ENCODE results near the gene CHI3L2. TPM values are rescaled to one million over a fixed set of nuclear protein-coding genes. Genes with fewer than 3 reads are reported as not detected.

Gene CHI3L2
- total and polyA plus RNA-seq, 12 donors: 0.78 to 9.4 (median 2.4) TPM; not detected in 1

DNA sequence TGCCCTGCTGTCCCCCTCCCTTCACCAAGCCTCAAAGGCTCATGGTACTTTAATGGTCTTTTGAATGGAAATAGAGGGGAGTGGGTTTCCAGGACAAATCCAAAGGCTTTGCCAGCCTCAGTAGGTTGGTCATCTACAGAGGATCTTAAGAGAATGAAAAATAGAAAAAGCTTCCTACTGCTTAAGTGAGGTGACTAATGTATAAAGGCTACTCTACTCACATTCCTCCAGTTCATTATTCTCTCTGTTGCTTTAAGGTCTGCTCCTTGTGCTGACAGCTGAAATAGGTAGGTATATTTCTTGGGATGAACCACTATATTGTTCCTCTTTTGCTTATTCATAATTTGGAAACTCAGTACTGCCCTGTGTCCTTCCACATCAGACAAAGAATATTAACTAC lies 52.8 kb downstream of the CHI3L2 start:
- Histone ChIP-seq H3K9me3 (peaks cover 0 to 8% (median 0%) of the 10 kb centered on the region in 11 donors), H3K27ac (no peak overlapping the region), H3K4me3 (no peak overlapping the region), H3K4me1 (peaks cover 0 to 6% (median 0%) of the 10 kb centered on the region in 9 donors), H3K36me3 (no peaks in the 10 kb centered on the region), H3K27me3 (peaks cover 0 to 5% (median 0%) of the 10 kb centered on the region in 7 donors)
- intact Hi-C loops (cut with DNase I): no loop called here
- no peak for ATAC-seq
- no peak for DNase-seq
- TF ChIP-seq, protein P1, sequence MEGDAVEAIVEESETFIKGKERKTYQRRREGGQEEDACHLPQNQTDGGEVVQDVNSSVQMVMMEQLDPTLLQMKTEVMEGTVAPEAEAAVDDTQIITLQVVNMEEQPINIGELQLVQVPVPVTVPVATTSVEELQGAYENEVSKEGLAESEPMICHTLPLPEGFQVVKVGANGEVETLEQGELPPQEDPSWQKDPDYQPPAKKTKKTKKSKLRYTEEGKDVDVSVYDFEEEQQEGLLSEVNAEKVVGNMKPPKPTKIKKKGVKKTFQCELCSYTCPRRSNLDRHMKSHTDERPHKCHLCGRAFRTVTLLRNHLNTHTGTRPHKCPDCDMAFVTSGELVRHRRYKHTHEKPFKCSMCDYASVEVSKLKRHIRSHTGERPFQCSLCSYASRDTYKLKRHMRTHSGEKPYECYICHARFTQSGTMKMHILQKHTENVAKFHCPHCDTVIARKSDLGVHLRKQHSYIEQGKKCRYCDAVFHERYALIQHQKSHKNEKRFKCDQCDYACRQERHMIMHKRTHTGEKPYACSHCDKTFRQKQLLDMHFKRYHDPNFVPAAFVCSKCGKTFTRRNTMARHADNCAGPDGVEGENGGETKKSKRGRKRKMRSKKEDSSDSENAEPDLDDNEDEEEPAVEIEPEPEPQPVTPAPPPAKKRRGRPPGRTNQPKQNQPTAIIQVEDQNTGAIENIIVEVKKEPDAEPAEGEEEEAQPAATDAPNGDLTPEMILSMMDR (IDR thresholded peaks at IDR 0.05): no peak

DNA sequence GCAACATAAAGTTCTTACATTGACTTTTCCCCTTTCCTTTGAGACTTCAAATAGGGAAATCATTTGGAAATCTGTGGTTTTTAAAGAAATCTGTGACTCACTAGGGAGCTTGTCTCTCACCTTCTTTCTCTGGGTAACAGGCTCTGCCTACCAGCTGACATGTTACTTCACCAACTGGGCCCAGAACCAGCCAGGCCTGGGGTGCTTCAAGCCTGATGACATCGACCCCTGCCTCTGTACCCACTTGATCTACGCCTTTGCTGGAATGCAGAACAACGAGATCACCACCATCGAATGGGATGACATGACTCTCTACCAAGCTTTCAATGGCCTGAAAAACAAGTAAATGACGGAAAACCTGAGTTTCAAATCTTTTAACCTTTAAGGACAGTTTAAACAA lies 53.9 kb downstream of the CHI3L2 start:
- Histone ChIP-seq H3K4me3 (no peak overlapping the region), H3K9me3 (peaks cover 0 to 7% (median 0%) of the 10 kb centered on the region in 11 donors), H3K36me3 (no peaks in the 10 kb centered on the region), H3K4me1 (no peaks in the 10 kb centered on the region), H3K27me3 (peaks cover 0 to 14% (median 0%) of the 10 kb centered on the region in 7 donors), H3K27ac (no peak overlapping the region)
- TF ChIP-seq, protein P1 (IDR thresholded peaks at IDR 0.05): no peak
- intact Hi-C loops (cut with DNase I): no loop called here
- no peak for DNase-seq
- 74 to 76% methylated on average over 5 of the region's 5 CpGs for WGBS, 2 donors
- ATAC-seq: no peak

DNA sequence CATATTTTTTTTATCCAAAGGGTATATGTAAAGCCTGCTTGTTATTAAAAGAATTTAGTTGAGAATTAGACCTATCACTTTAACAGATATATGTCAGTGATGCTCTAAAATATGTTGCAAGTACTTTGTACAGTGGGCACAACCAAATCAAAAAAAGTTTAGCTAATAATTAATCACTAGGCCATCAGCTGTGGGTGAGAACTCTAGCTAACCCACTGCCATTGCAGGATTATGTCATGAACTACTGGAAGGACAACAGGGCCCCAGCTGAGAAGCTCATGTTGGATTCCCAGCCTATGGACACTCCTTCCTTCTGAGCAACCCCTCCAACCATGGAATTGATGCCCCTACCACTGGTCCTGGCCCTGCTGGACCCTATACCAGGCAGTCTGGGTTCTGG lies 56.3 kb downstream of the CHI3L2 start:
- ATAC-seq (no peak), DNase-seq (no peak)
- Histone ChIP-seq H3K27ac (no peak overlapping the region), H3K4me1 (no peaks in the 10 kb centered on the region), H3K9me3 (no peaks in the 10 kb centered on the region), H3K4me3 (no peak overlapping the region), H3K27me3 (peaks cover 0 to 14% (median 0%) of the 10 kb centered on the region in 7 donors), H3K36me3 (no peaks in the 10 kb centered on the region)
- TF ChIP-seq, protein P1 (IDR thresholded peaks at IDR 0.05): no peak
- intact Hi-C loops (cut with DNase I): no loop called here

DNA sequence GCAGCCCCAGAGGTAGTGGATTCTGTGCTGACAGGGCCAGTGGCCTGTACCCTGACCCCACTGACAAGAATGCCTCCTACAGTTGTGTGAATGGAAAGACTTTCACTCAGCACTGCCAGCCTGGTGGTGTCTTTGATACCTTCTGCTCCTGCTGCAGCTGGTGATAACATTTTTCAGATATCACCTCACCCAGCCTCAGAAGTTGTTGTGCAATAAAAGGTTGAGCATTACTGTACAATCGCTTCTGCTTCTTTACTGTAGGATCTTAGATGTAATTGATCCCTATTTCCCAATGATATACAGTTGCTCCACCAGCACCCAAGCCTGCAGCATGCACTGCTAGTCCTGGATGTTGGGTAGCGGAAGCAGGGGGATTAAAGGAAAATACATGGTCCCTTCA lies 58.4 kb downstream of the CHI3L2 start:
- H3K4me3 ChIP-seq: no peak overlapping the region
- H3K9me3 ChIP-seq: no peaks in the 10 kb centered on the region
- H3K27ac ChIP-seq: no peak overlapping the region
- ATAC-seq: no peak
- TF ChIP-seq, protein P1 (IDR thresholded peaks at IDR 0.05): no peak
- intact Hi-C loops (cut with DNase I): no loop called here
- no peak for DNase-seq
- peaks cover 0 to 3% (median 0%) of the 10 kb centered on the region in 9 donors for H3K4me1 ChIP-seq
- peaks cover 0 to 8% (median 0%) of the 10 kb centered on the region in 7 donors for H3K27me3 ChIP-seq
- no peaks in the 10 kb centered on the region for H3K36me3 ChIP-seq
- 57 to 63% methylated on average over 2 of the region's 2 CpGs for WGBS, 2 donors

Data from heart right ventricle (tissue), 16 donors.